Neutrophil (primary cell): ENCODE data around the gene CDCA4.

Experiments
- H3K27ac ChIP-seq: fragments of 200-600 bp; sonication (generic); 2 replicates; pipeline ENCODE4 v1.5.1; 2016; ENCODE audit warnings: mild to moderate bottlenecking, moderate library complexity
- H3K27me3 ChIP-seq: fragments of 200-600 bp; sonication (generic); 2 replicates; pipeline ENCODE4 v1.6.0; 2016; ENCODE audit warnings: mild to moderate bottlenecking
- H3K36me3 ChIP-seq: fragments of 200-600 bp; sonication (generic); 2 replicates; pipeline ENCODE4 v1.5.1; 2017
- H3K4me1 ChIP-seq, 2 experiments: fragments of 200-600 bp in 1 of 2; sonication (generic) in 1 of 2; 1 replicate in 1 of 2; 2 replicates in 1 of 2; pipeline versions ENCODE4 v1.5.1 to v1.6.1; 2013 to 2016; ENCODE audit warnings: low read depth in 1 of 2, low read length in 1 of 2, mild to moderate bottlenecking in 1 of 2, moderate library complexity in 1 of 2; ENCODE audit not compliant: control insufficient read depth in 1 of 2, insufficient read depth in 1 of 2
- H3K4me3 ChIP-seq, 2 experiments: fragments of 200-600 bp in 1 of 2; sonication (generic) in 1 of 2; 1 replicate in 1 of 2; 2 replicates in 1 of 2; pipeline ENCODE4 v1.5.1; 2013 to 2016; ENCODE audit warnings: low read depth in 1 of 2, low read length in 1 of 2, mild to moderate bottlenecking in 1 of 2, moderate library complexity in 1 of 2
- H3K9me3 ChIP-seq: fragments of 200-600 bp; sonication (generic); 2 replicates; pipeline ENCODE4 v1.5.1; 2016
- CTCF ChIP-seq: fragments of 200-600 bp; sonication (generic); IDR thresholded peaks from 2 replicates; pipeline ENCODE4 v1.5.1; 2016; ENCODE audit warnings: antibody characterized with exemption

The CDCA4 gene

DNA sequence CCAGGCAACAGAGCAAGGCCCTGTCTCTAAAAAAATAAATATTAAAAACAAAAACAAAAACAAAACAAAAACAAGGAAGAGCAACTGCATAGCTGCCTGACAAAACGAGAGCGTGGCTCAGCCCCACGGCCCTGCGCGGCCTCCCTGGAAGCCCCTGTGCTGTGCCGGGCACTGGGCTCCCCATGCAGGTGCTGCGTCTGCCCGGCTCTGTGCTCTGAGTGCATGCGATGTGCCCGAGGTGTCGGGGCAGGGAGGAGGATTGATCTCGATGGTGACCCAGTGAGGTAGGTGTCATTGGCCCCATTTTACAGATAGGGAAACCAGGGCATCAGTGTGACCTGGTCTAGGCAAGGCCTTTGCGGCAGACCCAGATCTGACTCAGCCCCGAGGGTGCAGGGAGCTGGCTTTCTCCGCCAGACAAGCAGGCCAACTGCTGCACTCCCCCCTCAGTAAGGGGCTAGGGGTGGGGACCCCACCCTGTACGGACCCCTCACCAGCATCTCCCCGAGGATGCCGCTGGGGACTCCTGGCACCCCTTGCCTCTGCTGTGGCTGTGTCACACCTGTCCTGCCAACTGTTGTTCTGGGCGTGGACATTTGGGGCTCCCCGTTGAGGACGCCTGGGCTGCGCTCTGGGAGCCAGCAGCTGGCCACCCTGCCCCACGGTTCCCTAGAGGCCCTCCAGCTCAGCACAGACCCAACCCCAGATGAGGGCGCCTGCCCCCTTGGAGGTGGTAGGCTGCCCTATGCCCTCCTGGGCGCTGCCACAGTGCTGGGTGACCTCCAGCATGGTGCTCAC lies 29.1 kb upstream of the CDCA4 start:
- no peaks in the 10 kb centered on the region for H3K9me3 ChIP-seq
- no peak for TF ChIP-seq CTCF
- H3K36me3 ChIP-seq = peaks cover 84% of the 10 kb centered on the region
- peaks cover 8 to 10% of the 10 kb centered on the region in 2 experiments for H3K4me1 ChIP-seq
- no peak overlapping the region for H3K4me3 ChIP-seq
- no peak overlapping the region for H3K27ac ChIP-seq
- peaks cover 1% of the 10 kb centered on the region for H3K27me3 ChIP-seq

DNA sequence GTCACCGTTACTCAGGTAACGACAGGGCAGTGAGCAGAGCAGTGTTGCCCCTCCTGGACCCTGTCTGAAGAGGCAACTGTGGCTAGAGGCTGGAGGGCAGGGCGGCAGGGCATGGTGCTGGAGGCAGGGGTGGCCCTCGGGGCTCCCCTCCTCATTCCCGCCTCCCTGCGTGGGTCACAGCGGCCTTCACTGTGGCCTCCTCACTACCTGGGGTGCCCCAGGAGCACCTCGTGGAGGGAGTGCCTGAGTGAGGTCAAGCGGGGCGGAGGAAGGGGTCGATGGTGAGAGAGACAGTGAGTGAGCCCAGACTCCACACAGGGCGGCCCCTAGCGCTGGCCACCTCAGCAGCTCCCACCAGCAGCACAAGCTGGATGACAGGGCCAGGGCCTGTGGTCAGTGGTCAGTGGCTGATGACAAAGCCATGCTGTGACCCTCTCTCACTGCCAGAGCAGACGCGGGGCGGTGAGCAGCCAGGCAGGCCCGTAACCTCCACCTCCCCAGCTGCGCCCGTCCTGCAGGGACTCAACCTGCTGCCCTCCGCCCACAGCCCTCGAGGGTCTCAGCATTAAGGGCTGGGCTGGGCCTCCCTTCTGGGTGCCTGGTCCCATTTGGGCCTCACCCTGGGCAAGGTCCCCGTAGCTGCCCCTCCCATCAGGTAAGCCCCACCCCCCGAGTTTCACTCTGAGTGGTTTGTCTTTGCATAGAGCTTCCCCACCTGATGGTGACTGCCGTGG lies 26.6 kb upstream of the CDCA4 start:
- Histone ChIP-seq H3K36me3 (peaks cover 59% of the 10 kb centered on the region), H3K27me3 (peaks cover 7% of the 10 kb centered on the region), H3K9me3 (no peaks in the 10 kb centered on the region), H3K4me3 (no peak overlapping the region), H3K27ac (no peak overlapping the region), H3K4me1 (peaks cover 17 to 18% of the 10 kb centered on the region in 2 experiments)
- no peak for TF ChIP-seq CTCF

GRCh38 chr14:105046891-105047282 lies 26.0 kb upstream of the CDCA4 start:
- no peak overlapping the region for H3K4me3 ChIP-seq
- H3K4me1 ChIP-seq = peaks cover 17 to 18% of the 10 kb centered on the region in 2 experiments
- peaks cover 53% of the 10 kb centered on the region for H3K36me3 ChIP-seq
- TF ChIP-seq CTCF = no peak
- no peaks in the 10 kb centered on the region for H3K9me3 ChIP-seq
- peaks cover 7% of the 10 kb centered on the region for H3K27me3 ChIP-seq
- H3K27ac ChIP-seq = no peak overlapping the region

- H3K9me3 ChIP-seq = no peaks in the 10 kb centered on the region
- peaks cover 7% of the 10 kb centered on the region for H3K27me3 ChIP-seq
- peaks cover 42% of the 10 kb centered on the region for H3K36me3 ChIP-seq
- peak; percentile 100 for TF ChIP-seq CTCF
- H3K4me1 ChIP-seq = peaks cover 17 to 18% of the 10 kb centered on the region in 2 experiments
- H3K4me3 ChIP-seq = peak overlapping the region in 1 of 2 experiments; percentile 41
- H3K27ac ChIP-seq = peak overlapping the region; percentile 61
Measured at GRCh38 chr14:105045710-105046326, 24.9 kb upstream of the CDCA4 start.

DNA sequence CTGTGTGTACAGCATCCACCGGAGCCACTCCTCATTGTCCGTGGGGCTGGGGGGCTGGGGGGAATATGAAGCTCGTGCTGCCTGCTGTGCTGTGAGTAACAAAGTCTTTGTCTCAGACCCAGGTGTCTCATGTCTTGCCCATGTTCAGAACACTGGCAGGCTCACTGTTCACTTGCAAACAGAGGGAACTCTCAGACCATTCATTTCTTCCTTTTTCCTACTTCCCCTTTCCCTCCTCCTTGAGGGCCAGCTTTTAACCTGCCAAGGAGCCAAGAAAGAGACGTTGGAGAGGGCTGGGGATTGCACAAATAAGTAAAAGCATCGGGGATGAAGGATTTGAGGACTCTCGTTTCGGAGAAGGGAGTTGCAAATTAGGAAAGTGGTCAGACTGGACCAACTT lies 22.8 kb upstream of the CDCA4 start:
- no peak for TF ChIP-seq CTCF
- no peak overlapping the region for H3K27ac ChIP-seq
- peaks cover 17 to 18% of the 10 kb centered on the region in 2 experiments for H3K4me1 ChIP-seq
- peaks cover 21% of the 10 kb centered on the region for H3K36me3 ChIP-seq
- H3K4me3 ChIP-seq = no peak overlapping the region
- H3K27me3 ChIP-seq = peaks cover 7% of the 10 kb centered on the region
- no peaks in the 10 kb centered on the region for H3K9me3 ChIP-seq
